HG03342 (cell line): ENCODE data around the gene DIS3.
A peak's percentile ranks its signal among the peaks of the same experiment; 100 is the strongest.
"Not testable (repeated sequence)": the region's sequence is repeated elsewhere in the genome, so short reads cannot be mapped to it uniquely, and the experiment has no call there.

ENCODE experiments used
- ATAC-seq: cut with Tn5 transposase; IDR thresholded peaks from one replicate; pipeline ENCODE4 v1.9.1; 2021; ENCODE audit warnings: mild to moderate bottlenecking, moderate library complexity; ENCODE audit not compliant: unreplicated experiment

Gene DIS3

DNA sequence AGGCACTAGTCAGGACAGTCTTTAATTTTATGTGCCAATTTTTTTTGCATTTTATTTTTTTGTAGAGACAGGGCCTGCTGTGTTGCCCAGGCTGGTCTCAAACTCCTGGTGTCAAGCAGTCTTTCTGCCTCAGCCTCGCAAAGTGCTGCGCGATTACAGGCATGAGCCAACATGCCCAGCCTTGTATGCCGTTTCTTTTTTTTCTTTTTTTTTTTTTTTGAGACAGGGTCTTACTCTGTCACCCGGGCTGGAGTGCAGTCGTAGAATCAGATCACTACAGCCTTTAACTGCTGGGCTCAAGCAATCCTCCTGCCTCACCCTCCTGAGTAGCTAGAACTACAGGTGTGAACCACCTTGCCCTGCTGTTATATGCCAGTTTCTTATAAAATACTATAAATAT, 27.6 kb downstream of the DIS3 start:
- no peak for ATAC-seq

DNA sequence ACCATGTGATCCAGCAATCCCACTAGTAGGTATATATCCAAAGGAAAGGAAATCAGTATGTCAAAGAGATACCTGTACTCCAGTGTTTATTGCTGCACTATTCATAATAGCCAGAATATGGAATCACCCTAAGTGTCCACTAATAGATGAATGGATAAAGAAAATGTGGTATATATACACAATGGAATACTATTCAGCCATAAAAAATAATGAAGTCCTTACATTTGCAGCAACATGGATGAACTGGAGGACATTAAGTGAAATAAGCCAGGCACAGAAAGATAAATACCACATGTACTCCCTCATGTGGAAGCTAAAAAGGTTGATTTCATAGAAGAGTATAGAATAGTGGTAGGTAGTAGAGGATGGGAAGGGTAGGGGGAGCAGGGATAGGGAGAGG, 30.5 kb downstream of the DIS3 start:
- no peak for ATAC-seq

GRCh38 chr13:72745260-72745659, 36.4 kb downstream of the DIS3 start:
- peak; percentile 61 for ATAC-seq

DNA sequence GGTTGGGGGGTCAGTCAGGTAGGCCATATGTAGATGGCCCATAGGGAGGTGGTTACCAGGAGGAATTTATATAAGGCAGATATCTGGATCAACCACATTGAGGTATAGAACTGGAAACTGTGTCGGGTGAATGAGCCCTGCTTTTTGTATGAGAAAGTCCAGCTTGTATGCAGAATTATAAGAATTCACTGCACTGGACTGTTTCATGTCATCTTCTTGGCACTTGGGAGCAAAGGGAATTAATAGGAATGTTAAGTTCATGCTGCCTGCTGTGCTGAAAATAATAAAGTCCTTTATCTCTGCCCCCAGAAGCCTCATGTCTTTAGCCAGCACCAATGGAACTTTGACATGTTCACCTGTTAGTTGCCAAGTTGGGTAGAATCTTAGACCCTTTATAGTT, 41.7 kb downstream of the DIS3 start:
- no peak for ATAC-seq

DNA sequence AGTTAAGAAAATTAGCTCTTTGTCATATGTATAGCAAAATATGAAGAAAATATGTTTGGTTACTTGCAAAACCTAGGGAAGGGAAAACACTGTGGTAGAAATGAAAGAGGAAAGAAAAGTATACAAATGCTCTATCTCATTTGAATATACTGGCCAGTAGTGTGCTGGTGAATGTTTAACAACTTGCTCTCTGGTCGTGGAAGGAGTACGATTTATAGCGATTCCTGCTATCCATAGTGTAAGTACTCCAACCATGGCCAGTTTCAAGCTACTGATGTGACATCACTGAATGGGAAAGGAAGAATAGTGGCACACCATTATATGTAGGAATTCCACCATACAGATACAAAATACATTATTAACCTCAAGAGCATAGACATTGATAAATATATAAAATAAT, 44.7 kb downstream of the DIS3 start:
- no peak for ATAC-seq

DNA sequence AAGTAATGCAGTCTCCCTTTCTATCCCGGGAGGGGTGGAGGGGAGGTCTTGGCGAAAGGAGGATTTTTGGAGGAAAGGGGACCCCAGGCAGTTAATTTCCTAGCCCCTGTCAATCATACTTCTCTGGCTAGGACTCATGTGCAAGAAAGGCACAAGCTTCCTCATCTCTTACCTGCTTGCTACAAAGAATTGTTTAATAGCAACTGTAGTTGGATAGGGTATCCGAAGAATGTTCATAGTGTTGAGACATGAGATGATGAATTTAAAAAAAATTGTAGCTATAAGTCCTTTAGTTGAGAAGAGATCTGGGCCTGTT, 53.5 kb downstream of the DIS3 start:
- ATAC-seq: no peak

GRCh38 chr13:72727417-72728289, 54.0 kb downstream of the DIS3 start, which contains the start of the genes BORA and MZT1:
TSS of gene BORA (plus strand) at chr13:72727923. CDS start at chr13:72728941, 1,018 bp downstream.
TSS of gene MZT1 (minus strand) at chr13:72727629. CDS start at chr13:72727602, 27 bp downstream.
- ATAC-seq: peak; percentile 96

- peak; percentile 24 for ATAC-seq
Observed at GRCh38 chr13:72726726-72727416, 54.8 kb downstream of the DIS3 start.

DNA sequence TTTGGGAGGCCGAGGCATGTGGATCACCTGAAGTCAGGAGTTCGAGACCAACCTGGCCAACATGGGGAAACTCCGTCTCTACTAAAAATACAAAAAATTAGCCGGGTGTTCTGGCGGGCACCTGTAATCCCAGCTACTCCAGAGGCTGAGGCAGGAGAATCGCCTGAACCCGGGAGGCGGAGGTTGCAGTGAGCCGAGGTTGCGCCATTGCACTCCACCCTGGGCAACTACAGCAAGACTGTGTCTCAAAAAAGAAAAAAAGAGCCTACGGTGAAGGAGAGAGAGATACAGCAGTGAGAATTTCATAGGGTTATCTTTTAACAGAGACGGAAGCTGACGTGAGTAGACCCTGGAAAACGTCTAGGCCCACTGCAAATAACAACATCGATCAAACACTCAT, 55.5 kb downstream of the DIS3 start:
- not testable (repeated sequence) for ATAC-seq

DNA sequence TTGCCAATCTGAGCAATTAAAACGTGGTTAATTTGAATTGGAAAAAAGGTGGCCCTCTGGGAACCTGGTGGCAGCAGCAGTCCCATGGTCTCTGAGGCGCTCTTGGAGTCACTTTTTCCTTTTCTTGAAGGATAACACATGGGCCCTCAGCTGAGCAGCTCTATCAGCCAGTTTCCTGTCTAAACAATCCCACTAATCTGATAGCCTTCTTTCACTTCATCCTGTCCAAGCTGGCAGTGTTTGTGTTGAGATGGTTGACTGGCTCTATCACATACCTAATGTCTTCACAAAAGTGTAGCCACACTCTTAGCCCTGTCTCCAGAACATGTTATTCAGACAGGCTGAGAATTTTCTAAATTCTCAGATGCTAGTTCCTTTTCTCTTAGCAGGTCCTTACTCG, 64.9 kb downstream of the DIS3 start:
- ATAC-seq: no peak
